OCI-LY1 (cell line): Measurements from ENCODE around the gene REPS2.
A peak's percentile ranks its signal among the peaks of the same experiment; 100 is the strongest.

Source experiments
- H2AFZ ChIP-seq: fragments of 200-600 bp; sonication (generic), shearing (Covaris generic); 2 replicates; pipeline ENCODE4 v1.6.0; 2014; ENCODE audit warnings: antibody characterized with exemption, mild to moderate bottlenecking, low read length
- H3F3A ChIP-seq: fragments of 200-600 bp; sonication (generic), shearing (Covaris generic); 2 replicates; pipeline ENCODE4 v1.6.0; 2014; ENCODE audit warnings: mild to moderate bottlenecking, antibody characterized with exemption, low read length, moderate library complexity; ENCODE audit not compliant: insufficient read depth
- H3K27ac ChIP-seq: fragments of 200-600 bp; sonication (generic); 2 replicates; pipeline ENCODE4 v1.5.1; 2014; ENCODE audit warnings: low read length, mixed run types, mild to moderate bottlenecking, low read depth; ENCODE audit not compliant: poor library complexity, severe bottlenecking
- H3K27me3 ChIP-seq: fragments of 200-600 bp; sonication (generic); 2 replicates; pipeline ENCODE4 v1.6.0; 2014; ENCODE audit warnings: antibody characterized with exemption, mild to moderate bottlenecking, low read length, moderate library complexity; ENCODE audit not compliant: insufficient read depth
- H3K36me3 ChIP-seq: fragments of 200-600 bp; sonication (generic); 2 replicates; pipeline ENCODE4 v1.6.1; 2014; ENCODE audit warnings: mild to moderate bottlenecking, antibody characterized with exemption, low read length, moderate library complexity, mixed read lengths; ENCODE audit not compliant: insufficient read depth
- H3K4me1 ChIP-seq: fragments of 200-600 bp; sonication (generic); 2 replicates; pipeline ENCODE4 v1.5.1; 2014; ENCODE audit warnings: mild to moderate bottlenecking, low read length, moderate library complexity; ENCODE audit not compliant: insufficient read depth, severe bottlenecking
- H3K4me2 ChIP-seq: fragments of 200-600 bp; sonication (generic), shearing (Covaris generic); 2 replicates; pipeline ENCODE4 v1.6.1; 2014; ENCODE audit warnings: low read length
- H3K4me3 ChIP-seq: fragments of 200-600 bp; sonication (generic); 2 replicates; pipeline ENCODE4 v1.5.1; 2014; ENCODE audit warnings: low read length, low read depth, mild to moderate bottlenecking, mixed read lengths; ENCODE audit not compliant: poor library complexity, severe bottlenecking
- H3K79me2 ChIP-seq: fragments of 200-600 bp; shearing (Covaris generic); 2 replicates; pipeline ENCODE4 v1.6.1; 2016; ENCODE audit warnings: mixed run types, low read length, mixed read lengths; ENCODE audit not compliant: insufficient read depth
- H3K9ac ChIP-seq: fragments of 200-600 bp; sonication (generic), shearing (Covaris generic); 2 replicates; pipeline ENCODE4 v1.6.1; 2014; ENCODE audit warnings: mild to moderate bottlenecking, low read length, mixed read lengths
- H3K9me2 ChIP-seq: fragments of 200-600 bp; sonication (generic), shearing (Covaris generic); 2 replicates; pipeline ENCODE4 v1.6.1; 2014; ENCODE audit warnings: low read depth, mild to moderate bottlenecking, low read length, mixed read lengths
- H3K9me3 ChIP-seq: fragments of 200-600 bp; shearing (Covaris generic); 2 replicates; pipeline ENCODE4 v1.6.1; 2014; ENCODE audit warnings: low read length, mixed read lengths
- H4K20me1 ChIP-seq: fragments of 200-600 bp; sonication (generic), shearing (Covaris generic); 2 replicates; pipeline ENCODE4 v1.6.0; 2016; ENCODE audit warnings: mild to moderate bottlenecking, low read length; ENCODE audit not compliant: insufficient read depth
- CTCF ChIP-seq: fragments of 200-600 bp; sonication (generic), shearing (Covaris generic); IDR thresholded peaks from 2 replicates; pipeline ENCODE4 v1.5.1; 2017; ENCODE audit warnings: mild to moderate bottlenecking, antibody characterized with exemption, low read length, moderate library complexity, mixed read lengths
- EZH2 ChIP-seq: fragments of 200-600 bp; sonication (generic), shearing (Covaris generic); IDR thresholded peaks from 2 replicates; pipeline ENCODE4 v1.8.0; 2017; ENCODE audit warnings: borderline replicate concordance, mixed run types, mild to moderate bottlenecking, antibody characterized with exemption, low read length, moderate library complexity, mixed read lengths

Gene REPS2

GRCh38 chrX:17042037-17042436 is 95.6 kb downstream of the REPS2 start:
- Histone ChIP-seq H3K4me3 (no peak overlapping the region), H3K79me2 (no peaks in the 10 kb centered on the region), H4K20me1 (no peaks in the 10 kb centered on the region), H3K9me3 (no peaks in the 10 kb centered on the region), H3F3A (no peaks in the 10 kb centered on the region), H3K9ac (no peak overlapping the region), H3K27ac (no peak overlapping the region), H2AFZ (no peak overlapping the region), H3K4me1 (no peaks in the 10 kb centered on the region), H3K27me3 (no peaks in the 10 kb centered on the region), H3K36me3 (no peaks in the 10 kb centered on the region), H3K9me2 (no peaks in the 10 kb centered on the region), H3K4me2 (no peak overlapping the region)
- TF ChIP-seq CTCF (no peak), EZH2 (no peak)

- H3K27me3 ChIP-seq: no peaks in the 10 kb centered on the region
- H3K9me2 ChIP-seq: no peaks in the 10 kb centered on the region
- no peak overlapping the region for H3K4me2 ChIP-seq
- no peaks in the 10 kb centered on the region for H3K79me2 ChIP-seq
- no peaks in the 10 kb centered on the region for H3K36me3 ChIP-seq
- no peak overlapping the region for H3K27ac ChIP-seq
- no peak overlapping the region for H3K4me3 ChIP-seq
- TF ChIP-seq CTCF (peak; percentile 50), EZH2 (no peak)
- no peaks in the 10 kb centered on the region for H3F3A ChIP-seq
- no peaks in the 10 kb centered on the region for H3K4me1 ChIP-seq
- no peak overlapping the region for H2AFZ ChIP-seq
- H4K20me1 ChIP-seq: no peaks in the 10 kb centered on the region
- H3K9me3 ChIP-seq: no peaks in the 10 kb centered on the region
- H3K9ac ChIP-seq: no peak overlapping the region
These were observed 100.1 kb downstream of the REPS2 start for GRCh38 chrX:17046478-17047097.

- Histone ChIP-seq H2AFZ (no peak overlapping the region), H3K36me3 (no peaks in the 10 kb centered on the region), H3F3A (no peaks in the 10 kb centered on the region), H3K9me2 (no peaks in the 10 kb centered on the region), H3K79me2 (no peaks in the 10 kb centered on the region), H3K4me3 (no peak overlapping the region), H3K4me2 (no peak overlapping the region), H3K9ac (no peak overlapping the region), H3K9me3 (no peaks in the 10 kb centered on the region), H3K27ac (no peak overlapping the region), H4K20me1 (no peaks in the 10 kb centered on the region), H3K4me1 (no peaks in the 10 kb centered on the region), H3K27me3 (no peaks in the 10 kb centered on the region)
- TF ChIP-seq EZH2: no peak
- TF ChIP-seq CTCF: no peak
These were observed 100.8 kb downstream of the REPS2 start for GRCh38 chrX:17047224-17047623.
